GM12891 (cell line): ENCODE measurements around the gene LCA5L.

Source experiments
- POLR2A ChIP-seq: IDR thresholded peaks from 2 replicates; pipeline ENCODE4 v1.6.1; 2011; ENCODE audit warnings: low read depth, low read length, control low read depth
- POLR2AphosphoS5 ChIP-seq: IDR thresholded peaks from 2 replicates; pipeline ENCODE4 v1.6.1; 2011; ENCODE audit warnings: low read depth, low read length, control low read depth

GRCh38 chr21:39481886-39482285 is 36.3 kb upstream of the LCA5L start:
- TF ChIP-seq POLR2A (no peak), POLR2AphosphoS5 (no peak)
